GM19238 (cell line): ENCODE measurements around the gene SLC24A4.

Source experiments
- DNase-seq: peaks from one replicate; pipeline ENCODE4 v3.0.0; 2011; ENCODE audit warnings: low spot score; ENCODE audit not compliant: insufficient read length

Gene SLC24A4

DNA sequence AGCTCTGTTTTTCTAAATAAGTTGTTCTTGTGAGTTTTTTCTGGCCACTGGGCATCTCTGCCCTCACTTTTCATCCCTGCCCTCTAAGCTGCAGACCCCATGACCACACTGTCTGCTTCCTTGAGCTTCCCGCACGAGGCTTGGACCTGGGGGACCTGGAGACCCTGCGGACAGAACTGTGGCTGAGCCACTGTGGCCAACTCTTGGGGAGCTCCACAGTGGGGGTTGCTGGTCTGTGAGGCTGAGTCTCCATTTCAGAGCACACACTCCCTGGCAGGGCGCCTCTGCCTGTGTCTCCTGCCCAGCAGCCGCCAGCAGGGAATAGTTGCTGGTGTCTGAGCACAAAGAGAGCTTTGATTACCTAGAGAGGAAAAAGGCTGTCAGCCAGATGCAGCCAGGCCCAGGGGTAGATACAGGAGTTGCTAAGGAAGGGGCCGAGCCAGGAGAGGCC is 177.6 kb downstream of the SLC24A4 start:
- DNase-seq: no peak

DNA sequence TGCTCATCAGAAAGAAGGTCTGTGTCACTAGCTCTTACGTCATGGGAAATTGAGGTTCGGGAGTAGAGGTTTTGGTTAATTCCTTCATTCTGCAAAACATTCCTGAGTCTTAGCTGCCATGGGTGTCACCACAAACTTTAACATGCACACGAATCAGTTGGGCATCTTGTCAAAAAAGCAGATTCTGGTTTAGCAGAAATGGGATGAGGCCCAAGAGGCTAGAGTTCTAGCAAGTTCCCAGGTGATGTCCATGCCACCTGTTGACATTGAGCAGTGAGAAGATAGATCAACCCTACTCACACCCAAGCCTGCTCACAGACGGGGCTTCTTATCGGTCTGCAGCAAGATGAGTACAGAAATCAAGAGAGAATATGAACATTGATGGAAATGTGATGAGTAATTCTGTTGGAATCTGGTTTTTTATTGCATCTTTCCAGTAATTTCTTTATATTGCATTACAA is 179.0 kb downstream of the SLC24A4 start:
- no peak for DNase-seq

DNA sequence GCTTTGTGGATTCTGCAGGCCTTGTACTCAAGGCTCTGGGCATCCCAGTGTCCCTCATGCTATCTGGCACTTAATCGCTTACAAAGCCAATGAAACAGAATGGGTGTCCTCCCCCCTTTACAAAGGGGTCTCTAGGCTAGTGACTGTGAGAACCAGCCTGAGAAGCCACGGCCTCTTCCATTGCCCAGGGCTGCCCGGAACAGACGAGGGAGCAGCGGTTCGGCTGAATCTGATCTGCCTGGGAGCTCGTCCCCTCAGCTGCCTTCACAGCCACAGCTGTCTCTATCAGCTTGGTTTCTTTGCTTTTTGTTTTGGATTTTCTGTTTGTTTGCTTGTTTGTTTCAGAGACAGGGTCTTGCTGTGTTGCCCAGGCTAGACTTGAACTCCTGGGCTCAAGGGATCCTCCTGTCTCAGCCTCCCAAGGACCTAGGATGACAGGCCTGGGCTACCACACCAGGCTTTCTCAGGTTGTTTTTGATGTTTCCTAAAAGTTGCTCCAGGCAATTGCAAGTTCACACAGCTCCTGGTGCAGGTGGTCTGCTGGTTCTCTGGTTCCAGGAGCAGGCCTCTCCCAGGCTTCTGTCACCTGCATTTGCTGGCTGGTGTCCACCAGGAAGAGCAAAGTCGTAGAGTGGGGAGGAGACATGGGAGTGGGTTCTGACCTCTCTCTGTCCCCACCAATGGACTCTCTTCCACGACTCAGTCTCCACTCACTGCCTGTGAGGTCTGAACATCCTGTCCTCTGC is 179.7 kb downstream of the SLC24A4 start:
- DNase-seq: no peak

GRCh38 chr14:92503756-92504491 is 181.0 kb downstream of the SLC24A4 start:
- no peak for DNase-seq

GRCh38 chr14:92505826-92506225 is 182.9 kb downstream of the SLC24A4 start:
- no peak for DNase-seq

GRCh38 chr14:92506231-92506630 is 183.3 kb downstream of the SLC24A4 start:
- DNase-seq: no peak

GRCh38 chr14:92507174-92507768 is 184.3 kb downstream of the SLC24A4 start:
- DNase-seq: no peak

GRCh38 chr14:92510972-92511371 is 188.0 kb downstream of the SLC24A4 start:
- no peak for DNase-seq

DNA sequence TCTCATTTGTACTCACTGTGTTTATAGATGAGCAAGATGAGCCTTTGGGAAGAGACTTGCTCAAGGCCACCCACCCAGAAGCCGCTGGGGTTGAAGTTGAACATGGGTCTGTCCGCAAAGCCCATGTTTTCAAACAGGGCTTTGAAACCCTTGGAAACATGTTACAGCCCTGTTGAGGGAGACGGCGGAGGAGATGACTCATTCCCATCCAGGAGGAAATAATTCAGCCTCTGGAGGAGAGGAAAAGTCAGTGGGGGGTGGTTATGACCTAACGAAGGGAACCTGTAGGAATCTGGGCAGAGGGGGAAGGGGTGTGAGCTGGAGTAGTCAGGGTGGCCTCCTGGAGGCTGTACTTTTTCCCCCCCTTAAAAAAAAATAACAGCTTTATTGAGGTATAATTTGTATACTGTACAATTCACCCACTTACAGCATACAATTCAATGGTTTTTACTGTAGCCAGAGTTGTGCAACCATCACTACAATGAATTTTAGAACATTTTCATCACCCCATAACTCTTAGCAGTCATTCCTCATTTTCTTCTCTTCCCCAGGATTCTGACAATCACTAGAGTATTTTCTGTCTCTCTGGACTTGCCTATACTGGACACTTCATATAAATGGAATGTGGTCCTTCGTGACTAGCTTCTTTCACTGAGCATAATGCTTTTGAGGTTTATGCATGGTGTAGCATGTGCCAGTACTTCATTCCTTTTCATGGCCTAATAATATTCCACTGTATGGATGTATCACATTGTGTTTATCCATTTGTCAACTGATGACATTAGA is 188.7 kb downstream of the SLC24A4 start:
- DNase-seq: no peak

DNA sequence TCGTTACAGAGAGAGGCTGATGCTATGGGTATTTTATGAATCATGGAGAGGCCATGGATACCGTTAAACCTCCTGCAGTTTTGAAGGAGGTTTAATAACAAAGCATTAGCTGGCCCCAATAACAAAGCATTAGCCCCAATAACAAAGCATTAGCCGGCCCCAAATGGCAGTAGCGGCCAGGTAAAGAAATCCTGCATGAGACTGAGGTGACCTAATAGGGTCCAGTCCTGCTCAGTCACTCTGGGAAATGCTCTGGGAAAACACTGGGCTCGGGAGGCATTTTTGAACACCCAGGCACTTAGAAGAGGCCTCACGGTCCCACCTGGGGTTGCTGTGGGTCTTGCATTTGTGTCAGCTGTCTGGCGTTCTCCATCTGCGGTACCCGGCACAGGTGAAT is 189.8 kb downstream of the SLC24A4 start:
- no peak for DNase-seq

DNA sequence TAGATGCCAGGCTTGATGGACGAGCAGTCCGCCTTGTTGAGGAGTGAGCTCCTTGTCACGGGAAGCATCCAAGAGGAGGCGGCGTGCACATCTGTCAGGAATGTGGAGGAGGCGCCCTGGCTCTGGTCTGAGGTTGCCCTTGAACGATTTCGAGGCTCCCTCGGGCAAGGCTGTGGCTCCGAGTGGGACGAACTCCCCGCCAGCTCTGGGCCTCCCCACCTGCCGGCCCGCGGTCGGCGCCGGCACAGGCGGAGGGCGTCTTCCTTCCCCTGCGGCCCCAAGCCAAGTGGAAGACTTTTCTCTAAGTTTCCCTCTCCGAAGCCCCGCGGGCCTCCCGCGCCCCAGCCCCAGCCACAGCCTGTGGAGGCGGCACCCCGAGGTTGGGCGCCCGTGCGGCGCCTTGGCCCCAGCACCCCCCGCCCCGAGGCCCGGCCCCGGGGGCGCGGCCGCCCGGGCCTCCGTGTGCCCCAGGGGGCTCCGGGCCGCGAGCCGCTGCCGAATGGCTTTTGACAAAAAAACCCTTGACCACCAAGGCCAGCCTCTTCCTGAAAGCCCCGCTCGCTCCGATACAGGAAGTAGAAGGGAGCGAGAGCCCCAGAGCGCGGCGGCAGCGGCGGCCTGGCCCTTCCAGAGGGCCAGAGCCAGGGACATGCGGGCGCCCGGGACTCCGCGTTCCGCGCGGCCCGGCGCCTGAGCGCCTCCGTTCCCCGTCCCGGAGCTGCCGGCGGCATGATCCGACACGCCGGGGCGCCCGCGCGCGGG is 190.4 kb downstream of the SLC24A4 start, which contains the start of gene RIN3:
Gene RIN3, plus strand, starts transcription at position 578 of the 762 bp plus-strand sequence. Its CDS starts 152 bp downstream, at position 730.
- peak; percentile 74 for DNase-seq

- DNase-seq: peak; percentile 58
These were observed 191.2 kb downstream of the SLC24A4 start for GRCh38 chr14:92513966-92514843.

- DNase-seq: no peak
These were observed 192.0 kb downstream of the SLC24A4 start for GRCh38 chr14:92514844-92515514.

- no peak for DNase-seq
These were observed 192.8 kb downstream of the SLC24A4 start for GRCh38 chr14:92515546-92516343.

- no peak for DNase-seq
These were observed 193.5 kb downstream of the SLC24A4 start for GRCh38 chr14:92516344-92516965.

GRCh38 chr14:92516966-92517506 is 194.1 kb downstream of the SLC24A4 start:
- no peak for DNase-seq

DNA sequence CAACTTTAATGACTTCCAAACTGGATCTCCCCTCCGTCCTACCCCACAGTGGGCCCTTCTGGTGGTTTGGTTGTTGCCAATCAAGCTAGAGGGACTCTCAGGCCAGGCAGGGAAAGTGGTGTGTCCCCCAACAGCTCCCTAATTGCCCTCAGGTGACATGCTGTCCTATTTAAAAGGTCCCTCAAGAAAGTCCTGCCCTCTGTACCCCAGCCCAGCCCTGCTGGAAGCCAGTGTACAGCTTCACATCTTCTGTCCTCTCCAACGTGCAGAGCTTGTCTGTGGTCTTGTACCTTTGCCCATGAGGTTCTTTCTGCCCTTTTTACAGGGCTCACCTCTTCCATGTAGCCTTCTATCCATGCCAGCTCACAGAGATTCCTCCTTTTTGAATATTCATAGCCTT is 194.8 kb downstream of the SLC24A4 start:
- DNase-seq: no peak
